Esophagus squamous epithelium (tissue), 5 donors: ENCODE measurements around the gene PRPH2. TPM values are rescaled to one million over a fixed set of nuclear protein-coding genes. Genes with fewer than 3 reads are reported as not detected.

Source experiments
- DNase-seq: peaks from one replicate; lab custom pipeline; 2025; lab: John Stamatoyannopoulos, UW
- H3K27ac ChIP-seq, 4 donors: fragments of 200-600 bp; sonication (generic); one replicate each; pipeline ENCODE4 v1.5.1; 2016 to 2019; ENCODE audit warnings: mild to moderate bottlenecking in 1 of 4
- H3K27me3 ChIP-seq, 4 donors: fragments of 200-600 bp; sonication (generic); 1 replicate in 3 of 4; 2 replicates in 1 of 4; pipeline versions ENCODE4 v1.5.1 to v1.6.0; 2017 to 2021; ENCODE audit warnings: antibody characterized with exemption in 1 of 4
- H3K36me3 ChIP-seq, 3 donors: fragments of 200-600 bp; sonication (generic); one replicate each; pipeline ENCODE4 v1.5.1; 2016 to 2019
- H3K4me1 ChIP-seq, 3 donors: fragments of 200-600 bp; sonication (generic); one replicate each; pipeline ENCODE4 v1.5.1; 2017 to 2019
- H3K4me3 ChIP-seq, 4 donors: fragments of 200-600 bp; sonication (generic); 1 replicate in 3 of 4; 2 replicates in 1 of 4; pipeline ENCODE4 v1.5.1; 2016 to 2019; ENCODE audit warnings: mild to moderate bottlenecking in 2 of 4, moderate library complexity in 1 of 4
- H3K9me3 ChIP-seq, 3 donors: fragments of 200-600 bp; sonication (generic); one replicate each; pipeline ENCODE4 v1.5.1; 2016 to 2019
- POLR2A ChIP-seq, 4 donors: fragments of 450-650 bp; IDR thresholded peaks; one replicate each; pipeline ENCODE4 v1.6.1; 2017; ENCODE audit warnings: antibody characterized with exemption in 4 of 4, mild to moderate bottlenecking in 4 of 4, moderate library complexity in 3 of 4
- WGBS, 2 donors: methylation state at CpG; one replicate each; pipeline ENCODE4 v1.1.5; 2018; 5-methylcytosine and 5-hydroxymethylcytosine counted together
- intact Hi-C: fragments of 100-400 bp; cut with DNase I; formaldehyde crosslinking; loops from one replicate; pipeline ENCODE4 v1.15.0; 2022
- total RNA-seq, 4 donors: library from RNA; depleted of rRNA; stranded (reverse); fragments of >200 nt; gene quantifications; one replicate each; pipeline ENCODE4 v1.1.0, GENCODE V29; 2016
- TF ChIP-seq, protein P1 (sequence below), 6 experiments: fragments of 450-650 bp in 4 of 6; fragments of 200-600 bp in 2 of 6; sonication (generic) in 2 of 6; IDR thresholded peaks; one replicate each; pipeline ENCODE4 v1.5.1; 2016 to 2019; ENCODE audit warnings: antibody characterized with exemption in 6 of 6, mild to moderate bottlenecking in 4 of 6, moderate library complexity in 4 of 6
- donor health status: DM: yes; HTN: yes; CAD: no.

The PRPH2 gene
- total RNA-seq, 4 donors from 2014 or later, result 0.94 to 1.3 TPM; not detected in 2

DNA sequence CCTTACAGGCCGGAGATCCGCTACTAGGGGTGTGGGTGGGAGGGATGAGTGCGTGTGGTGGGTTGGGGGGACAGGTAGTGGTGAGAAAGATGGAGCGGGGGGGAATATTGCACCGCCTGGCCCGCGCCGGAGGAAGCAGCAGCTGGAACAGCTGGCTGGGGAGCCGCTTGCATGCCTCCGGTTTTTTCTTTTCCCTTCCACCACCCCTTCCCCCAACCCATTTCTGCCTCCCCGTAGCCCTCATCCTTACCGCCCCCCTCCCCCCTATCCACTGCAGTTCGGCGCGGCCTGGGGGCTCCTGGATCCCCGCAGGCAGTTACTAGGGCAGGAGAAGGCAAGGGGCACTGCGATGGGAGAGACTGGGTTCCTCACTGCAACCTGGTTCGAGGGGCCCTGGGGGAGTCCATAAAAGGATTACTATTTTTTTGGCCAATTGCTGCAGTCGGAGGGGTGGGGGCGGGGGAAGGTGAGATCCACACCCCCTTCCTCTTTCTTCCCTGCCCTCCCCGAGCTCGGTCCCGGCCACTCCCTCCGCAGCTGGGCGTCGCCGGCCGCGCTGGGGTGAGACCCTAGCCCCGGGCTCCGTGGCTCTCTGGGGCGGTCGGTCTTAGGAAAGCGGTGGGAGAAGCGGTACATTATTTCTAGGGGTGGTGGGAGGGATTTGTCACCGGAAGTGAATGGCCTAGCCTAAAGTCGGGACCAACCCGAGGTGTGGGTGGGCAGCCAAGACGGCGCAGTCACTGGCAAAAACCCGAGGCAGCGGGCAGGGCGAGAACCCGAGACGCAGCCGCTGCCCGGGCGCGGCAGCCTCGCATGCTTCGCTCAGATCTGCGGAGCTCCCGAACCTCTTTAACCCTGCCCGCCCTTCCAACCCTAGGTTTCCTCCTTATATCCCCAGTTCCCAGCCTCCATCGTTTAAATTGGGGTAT, 24.3 kb upstream of the PRPH2 start:
- peaks cover 20 to 61% (median 45%) of the 10 kb centered on the region in 3 donors for H3K4me1 ChIP-seq
- no peaks in the 10 kb centered on the region for H3K36me3 ChIP-seq
- TF ChIP-seq POLR2A (IDR thresholded peaks at IDR 0.05), result peak in 3 of 4 donors; percentile 66 to 92 (median 89)
- TF ChIP-seq, protein P1, sequence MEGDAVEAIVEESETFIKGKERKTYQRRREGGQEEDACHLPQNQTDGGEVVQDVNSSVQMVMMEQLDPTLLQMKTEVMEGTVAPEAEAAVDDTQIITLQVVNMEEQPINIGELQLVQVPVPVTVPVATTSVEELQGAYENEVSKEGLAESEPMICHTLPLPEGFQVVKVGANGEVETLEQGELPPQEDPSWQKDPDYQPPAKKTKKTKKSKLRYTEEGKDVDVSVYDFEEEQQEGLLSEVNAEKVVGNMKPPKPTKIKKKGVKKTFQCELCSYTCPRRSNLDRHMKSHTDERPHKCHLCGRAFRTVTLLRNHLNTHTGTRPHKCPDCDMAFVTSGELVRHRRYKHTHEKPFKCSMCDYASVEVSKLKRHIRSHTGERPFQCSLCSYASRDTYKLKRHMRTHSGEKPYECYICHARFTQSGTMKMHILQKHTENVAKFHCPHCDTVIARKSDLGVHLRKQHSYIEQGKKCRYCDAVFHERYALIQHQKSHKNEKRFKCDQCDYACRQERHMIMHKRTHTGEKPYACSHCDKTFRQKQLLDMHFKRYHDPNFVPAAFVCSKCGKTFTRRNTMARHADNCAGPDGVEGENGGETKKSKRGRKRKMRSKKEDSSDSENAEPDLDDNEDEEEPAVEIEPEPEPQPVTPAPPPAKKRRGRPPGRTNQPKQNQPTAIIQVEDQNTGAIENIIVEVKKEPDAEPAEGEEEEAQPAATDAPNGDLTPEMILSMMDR (IDR thresholded peaks at IDR 0.05), result no peak
- H3K27ac ChIP-seq, result peak overlapping the region; percentile 94 to 99 (median 96)
- no peaks in the 10 kb centered on the region for H3K9me3 ChIP-seq
- peak; percentile 50 for DNase-seq
- WGBS, 2 donors, result 0% methylated on average over 30 to 49 of the region's 55 CpGs
- H3K27me3 ChIP-seq, result no peaks in the 10 kb centered on the region
- intact Hi-C loops, result loop anchor here (5.0 kb wide), 1 partner anchor 36 kb away; the partner anchor contains the start of gene BICRAL
- peak overlapping the region; percentile 73 to 99 (median 77) for H3K4me3 ChIP-seq

DNA sequence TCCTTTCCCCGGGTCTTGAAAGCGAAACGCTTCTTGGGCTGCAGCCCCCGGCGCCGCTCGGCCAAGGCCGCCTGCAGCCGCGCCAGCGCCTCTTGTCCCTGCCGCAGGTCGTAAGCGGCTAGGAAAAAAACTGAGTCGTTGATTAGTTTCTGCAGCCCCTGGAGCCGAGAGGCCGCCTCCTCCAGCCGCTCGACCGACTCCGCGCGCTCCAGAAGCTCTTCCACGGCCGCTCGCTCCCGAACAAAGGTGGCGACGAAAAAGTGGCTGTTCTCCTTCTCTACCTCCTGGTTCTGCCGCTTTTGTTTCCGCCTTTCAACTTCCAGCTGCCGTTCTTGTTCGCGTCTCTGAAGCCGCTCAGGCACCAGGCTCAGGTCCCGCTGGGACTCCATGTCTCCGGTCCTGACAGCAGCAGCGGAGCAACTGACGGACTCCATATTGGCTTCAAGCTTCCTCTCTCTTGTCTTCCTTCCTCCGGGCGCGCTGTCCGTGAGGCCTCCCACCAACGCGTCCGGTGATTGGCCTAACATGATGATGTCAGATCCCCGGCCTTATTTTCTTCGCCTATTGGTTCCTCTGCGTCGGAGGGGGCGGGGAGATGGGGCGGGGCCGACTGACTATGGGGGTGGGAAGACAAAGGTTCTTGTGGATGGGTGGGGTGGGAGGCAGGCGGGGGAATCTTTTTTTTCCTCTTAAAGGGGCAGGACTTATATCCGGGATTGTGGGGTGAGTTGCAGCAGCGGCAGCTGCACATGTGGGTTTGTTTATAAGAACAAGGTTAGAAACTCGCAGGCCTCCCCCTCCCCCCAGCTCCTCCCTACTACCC, 23.5 kb upstream of the PRPH2 start, which contains the start of gene TBCC:
TSS of gene TBCC (minus strand) at position 464 of the 823 bp plus-strand sequence. CDS start at position 434, 30 bp downstream.
- intact Hi-C loops, result loop anchor here (5.0 kb wide), 1 partner anchor 36 kb away; the partner anchor contains the start of gene BICRAL
- peak; percentile 95 for DNase-seq
- Histone ChIP-seq H3K4me3 (peak within 1 kb of the TSS; percentile 73 to 99 (median 77)), H3K36me3 (no peaks in the 10 kb centered on the region), H3K9me3 (no peaks in the 10 kb centered on the region), H3K27me3 (no peaks in the 10 kb centered on the region), H3K27ac (peak within 1 kb of the TSS; percentile 94 to 99 (median 96)), H3K4me1 (peaks cover 20 to 55% (median 45%) of the 10 kb centered on the region in 3 donors)
- WGBS, 2 donors, result 1 to 2% methylated on average over 21 to 29 of the region's 57 CpGs
- TF ChIP-seq POLR2A (IDR thresholded peaks at IDR 0.05), result peak in 3 of 4 donors; percentile 78 to 98 (median 96)
- TF ChIP-seq, protein P1 (IDR thresholded peaks at IDR 0.05), result peak in 1 of 6 experiments; percentile 21

DNA sequence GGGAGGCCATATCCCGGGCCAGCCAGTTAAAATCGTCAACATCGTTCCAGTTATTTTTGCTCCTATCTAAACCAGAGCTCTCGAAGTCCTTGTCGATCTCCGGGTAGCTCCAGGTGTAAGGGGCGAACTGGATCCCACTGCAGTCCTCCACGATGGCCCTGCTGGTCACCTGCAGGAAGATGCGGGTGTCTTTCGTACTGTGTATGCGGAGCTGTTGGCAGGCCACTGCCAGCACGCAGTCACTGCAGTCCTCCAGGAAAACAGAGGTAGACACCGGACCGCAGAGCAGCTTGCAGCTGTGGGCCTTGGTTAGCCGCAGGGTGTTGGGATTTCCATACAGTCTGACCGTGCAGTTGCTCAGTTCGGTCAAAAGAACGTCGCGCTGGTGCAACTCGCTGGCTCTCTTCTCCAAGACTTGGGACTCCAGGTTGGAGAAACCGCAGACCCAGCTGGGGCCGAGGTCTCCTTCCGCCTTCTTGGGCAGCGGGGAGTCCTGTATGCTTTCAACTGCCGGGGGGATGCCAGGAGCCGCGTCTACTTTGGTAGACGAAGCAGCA, 22.8 kb upstream of the PRPH2 start:
- Histone ChIP-seq H3K27ac (peak overlapping the region; percentile 94 to 99 (median 96)), H3K9me3 (no peaks in the 10 kb centered on the region), H3K4me1 (peaks cover 20 to 55% (median 45%) of the 10 kb centered on the region in 3 donors), H3K27me3 (no peaks in the 10 kb centered on the region), H3K36me3 (no peaks in the 10 kb centered on the region), H3K4me3 (peak overlapping the region; percentile 73 to 99 (median 77))
- no peak for DNase-seq
- WGBS, 2 donors, result 0 to 4% methylated on average over 1 to 14 of the region's 29 CpGs
- intact Hi-C loops, result loop anchor here (5.0 kb wide), 1 partner anchor 37 kb away; the partner anchor contains the start of gene BICRAL
- no peak for TF ChIP-seq POLR2A (IDR thresholded peaks at IDR 0.05)
- TF ChIP-seq, protein P1 (IDR thresholded peaks at IDR 0.05), result no peak

- TF ChIP-seq, protein P1 (IDR thresholded peaks at IDR 0.05), result no peak
- TF ChIP-seq POLR2A (IDR thresholded peaks at IDR 0.05), result no peak
- H3K27ac ChIP-seq, result peak overlapping the region; percentile 94 to 99 (median 96)
- H3K36me3 ChIP-seq, result no peaks in the 10 kb centered on the region
- no peaks in the 10 kb centered on the region for H3K9me3 ChIP-seq
- H3K27me3 ChIP-seq, result no peaks in the 10 kb centered on the region
- H3K4me3 ChIP-seq, result peak overlapping the region; percentile 73 to 99 (median 77)
- WGBS, 2 donors, result 56 to 79% methylated on average over 14 to 21 of the region's 21 CpGs
- peaks cover 20 to 54% (median 45%) of the 10 kb centered on the region in 3 donors for H3K4me1 ChIP-seq
- no peak for DNase-seq
- intact Hi-C loops, result no loop called here
These were observed 22.0 kb upstream of the PRPH2 start for GRCh38 chr6:42744351-42744893.
